HepG2 (cell line): ENCODE measurements around the gene OAS3. TPM values are rescaled to one million over a fixed set of nuclear protein-coding genes. Genes with fewer than 3 reads are reported as not detected.

Experiments
- ARNT ChIP-seq: fragments of 450-650 bp; IDR thresholded peaks from 2 replicates; pipeline ENCODE4 v1.6.1; 2017
- CAMTA2 ChIP-seq: sonication (generic); formaldehyde crosslinking; IDR thresholded peaks from 2 replicates; pipeline ENCODE4 v1.4.0; 2020; ENCODE audit warnings: mild to moderate bottlenecking, missing genetic modification reagents, borderline replicate concordance
- ELF1 ChIP-seq: sonication (generic); formaldehyde crosslinking; IDR thresholded peaks from 2 replicates; pipeline ENCODE4 v1.4.0; 2020; ENCODE audit warnings: missing genetic modification reagents
- GMEB1 ChIP-seq: sonication (generic); formaldehyde crosslinking; IDR thresholded peaks from 2 replicates; pipeline ENCODE4 v1.5.1; 2020; ENCODE audit warnings: missing genetic modification reagents, mild to moderate bottlenecking, borderline replicate concordance
- KLF6 ChIP-seq: IDR thresholded peaks from 2 replicates; pipeline ENCODE4 v1.8.0; 2016; ENCODE audit warnings: missing biosample characterization, missing genetic modification reagents
- MED8 ChIP-seq: sonication (generic); formaldehyde crosslinking; IDR thresholded peaks from 2 replicates; pipeline ENCODE4 v1.8.1; 2023; ENCODE audit warnings: mild to moderate bottlenecking, missing genetic modification reagents; ENCODE audit not compliant: insufficient replicate concordance
- NFE2 ChIP-seq: sonication (generic); formaldehyde crosslinking; IDR thresholded peaks from 2 replicates; pipeline ENCODE4 v1.4.0; 2020; ENCODE audit warnings: missing genetic modification reagents
- NR3C1 ChIP-seq: sonication (generic); formaldehyde crosslinking; IDR thresholded peaks from 2 replicates; pipeline ENCODE4 v1.4.0; 2020; ENCODE audit warnings: missing genetic modification reagents
- NRL ChIP-seq: sonication (generic); formaldehyde crosslinking; IDR thresholded peaks from 2 replicates; pipeline ENCODE4 v1.5.0; 2020; ENCODE audit warnings: missing genetic modification reagents, mild to moderate bottlenecking, moderate library complexity, borderline replicate concordance
- RCOR2 ChIP-seq: IDR thresholded peaks from 2 replicates; pipeline ENCODE4 v1.6.1; 2016; ENCODE audit warnings: missing biosample characterization, missing genetic modification reagents
- SOX6 ChIP-seq, 2 experiments: fragments of 450-650 bp in 1 of 2; sonication (generic) in 1 of 2; formaldehyde crosslinking in 1 of 2; IDR thresholded peaks; 2 replicates each; pipeline versions ENCODE4 v1.4.0 to v1.6.1; 2017 to 2020; ENCODE audit warnings: antibody characterized with exemption in 1 of 2, mild to moderate bottlenecking in 1 of 2, missing genetic modification reagents in 1 of 2
- SSRP1 ChIP-seq: IDR thresholded peaks from 2 replicates; pipeline ENCODE4 v1.6.1; 2016; ENCODE audit warnings: control low read depth
- TARDBP ChIP-seq: sonication (generic); formaldehyde crosslinking; IDR thresholded peaks from 2 replicates; pipeline ENCODE4 v1.8.0; 2022; ENCODE audit warnings: mild to moderate bottlenecking, missing genetic modification reagents
- TBX2 ChIP-seq: sonication (generic); formaldehyde crosslinking; IDR thresholded peaks from 2 replicates; pipeline ENCODE4 v1.5.0; 2020; ENCODE audit warnings: missing genetic modification reagents, mild to moderate bottlenecking, borderline replicate concordance
- TEAD2 ChIP-seq: sonication (generic); formaldehyde crosslinking; IDR thresholded peaks from 2 replicates; pipeline ENCODE4 v1.9.0; 2021; ENCODE audit warnings: missing genetic modification reagents
- ZHX1 ChIP-seq: sonication (generic); formaldehyde crosslinking; IDR thresholded peaks from 2 replicates; pipeline ENCODE4 v1.8.1; 2022; ENCODE audit warnings: low read depth, mild to moderate bottlenecking, missing genetic modification reagents
- ZNF17 ChIP-seq: sonication (generic); formaldehyde crosslinking; IDR thresholded peaks from 2 replicates; pipeline ENCODE4 v1.5.0; 2020; ENCODE audit warnings: mild to moderate bottlenecking, missing genetic modification reagents
- ZNF317 ChIP-seq: sonication (generic); formaldehyde crosslinking; IDR thresholded peaks from 2 replicates; pipeline ENCODE4 v1.5.0; 2020; ENCODE audit warnings: mild to moderate bottlenecking, missing genetic modification reagents
- ZNF446 ChIP-seq: sonication (generic); formaldehyde crosslinking; IDR thresholded peaks from 2 replicates; pipeline ENCODE4 v1.5.0; 2020; ENCODE audit warnings: mild to moderate bottlenecking, missing genetic modification reagents
- ZNF543 ChIP-seq: sonication (generic); formaldehyde crosslinking; IDR thresholded peaks from 2 replicates; pipeline ENCODE4 v1.4.0; 2020; ENCODE audit warnings: mild to moderate bottlenecking, missing genetic modification reagents
- polyA plus RNA-seq, 8 experiments: library from polyadenylated mRNA; depleted of rRNA in 3 of 8; stranded (reverse) in 7 of 8; unstranded in 1 of 8; fragments of >200 nt; fragmentation: Illumina TruSeq in 4 of 8; extraction: Trizol in 4 of 8; gene quantifications; 2 replicates each; pipeline versions ENCODE4 v1.2.1 to v1.2.3, GENCODE V29; 2011 to 2016; ENCODE audit warnings: low read depth in 4 of 8, missing spikeins in 1 of 8, mixed read lengths in 1 of 8; ENCODE audit not compliant: insufficient read depth in 1 of 8
- total RNA-seq, 5 experiments: library from RNA; depleted of rRNA; stranded (reverse); fragments of >200 nt; fragmentation: Illumina TruSeq; extraction: Trizol; gene quantifications; 2 replicates each; pipeline ENCODE4 v1.2.3, GENCODE V29; 2016; ENCODE audit warnings: low read depth in 1 of 5
- TF ChIP-seq, protein P1 (sequence below): sonication (generic); formaldehyde crosslinking; IDR thresholded peaks from 2 replicates; pipeline ENCODE4 v1.8.0; 2022; ENCODE audit warnings: missing genetic modification reagents, mild to moderate bottlenecking, moderate library complexity, borderline replicate concordance
- TF ChIP-seq, protein P2 (sequence below): sonication (generic); formaldehyde crosslinking; IDR thresholded peaks from 2 replicates; pipeline ENCODE4 v1.8.0; 2022; ENCODE audit warnings: mild to moderate bottlenecking, missing genetic modification reagents, moderate library complexity

OAS3 gene
- total and polyA plus RNA-seq, 2 of the 13 experiments (the other 11 are each of a cell fraction or from before 2014, with no cell fraction given), result 4.8 to 10.5 TPM

DNA sequence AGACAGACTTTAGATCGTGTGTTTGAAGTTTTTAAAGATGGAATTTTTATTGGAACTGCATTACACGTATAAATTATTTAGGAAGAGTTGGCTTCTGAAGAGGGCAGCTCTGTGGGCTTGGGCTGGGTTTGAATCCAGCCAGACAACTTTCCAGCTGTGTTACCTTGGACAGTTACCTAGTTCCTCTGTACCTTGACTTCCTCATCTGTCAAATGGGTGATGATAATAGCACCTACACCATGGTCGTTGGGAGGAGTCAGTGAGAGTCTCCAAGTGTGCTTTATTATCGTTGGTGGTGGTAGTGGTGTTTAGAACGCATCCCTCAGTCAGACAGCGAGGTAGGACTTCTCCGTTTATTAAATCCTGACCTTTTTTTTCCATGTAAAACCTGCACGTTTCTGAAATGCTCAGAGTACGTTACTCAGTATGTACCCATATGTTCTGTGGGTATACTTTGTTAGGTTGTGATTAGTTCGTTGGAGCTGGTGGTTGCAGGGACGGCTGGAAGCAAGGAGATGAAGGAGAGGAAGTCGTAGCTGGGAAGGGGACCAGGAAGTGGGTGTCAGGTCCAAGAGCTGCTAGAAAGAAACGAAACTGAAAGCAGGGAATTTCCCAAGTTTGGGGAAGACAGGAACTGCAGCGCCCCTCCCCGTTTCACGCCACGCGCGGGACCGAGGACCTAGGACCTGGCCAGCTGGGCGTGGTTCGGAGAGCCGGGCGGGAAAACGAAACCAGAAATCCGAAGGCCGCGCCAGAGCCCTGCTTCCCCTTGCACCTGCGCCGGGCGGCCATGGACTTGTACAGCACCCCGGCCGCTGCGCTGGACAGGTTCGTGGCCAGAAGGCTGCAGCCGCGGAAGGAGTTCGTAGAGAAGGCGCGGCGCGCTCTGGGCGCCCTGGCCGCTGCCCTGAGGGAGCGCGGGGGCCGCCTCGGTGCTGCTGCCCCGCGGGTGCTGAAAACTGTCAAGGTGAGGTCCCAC, at the start of gene OAS3 (continued):
- no peak; the same call in 1 of the 2 replicates for TF ChIP-seq NRL
- no peak for TF ChIP-seq ZHX1 (CRISPR knock-in tag)
- TF ChIP-seq ELF1, result peak; percentile 92
- TF ChIP-seq RCOR2 (CRISPR knock-in tag), result peak; percentile 45; the same call in 1 of the 2 replicates
- peak; percentile 37 for TF ChIP-seq MED8 (CRISPR knock-in tag)
- peak; percentile 58; the same call in 1 of the 2 replicates for TF ChIP-seq GMEB1 (CRISPR knock-in tag)
- TF ChIP-seq, protein P1, sequence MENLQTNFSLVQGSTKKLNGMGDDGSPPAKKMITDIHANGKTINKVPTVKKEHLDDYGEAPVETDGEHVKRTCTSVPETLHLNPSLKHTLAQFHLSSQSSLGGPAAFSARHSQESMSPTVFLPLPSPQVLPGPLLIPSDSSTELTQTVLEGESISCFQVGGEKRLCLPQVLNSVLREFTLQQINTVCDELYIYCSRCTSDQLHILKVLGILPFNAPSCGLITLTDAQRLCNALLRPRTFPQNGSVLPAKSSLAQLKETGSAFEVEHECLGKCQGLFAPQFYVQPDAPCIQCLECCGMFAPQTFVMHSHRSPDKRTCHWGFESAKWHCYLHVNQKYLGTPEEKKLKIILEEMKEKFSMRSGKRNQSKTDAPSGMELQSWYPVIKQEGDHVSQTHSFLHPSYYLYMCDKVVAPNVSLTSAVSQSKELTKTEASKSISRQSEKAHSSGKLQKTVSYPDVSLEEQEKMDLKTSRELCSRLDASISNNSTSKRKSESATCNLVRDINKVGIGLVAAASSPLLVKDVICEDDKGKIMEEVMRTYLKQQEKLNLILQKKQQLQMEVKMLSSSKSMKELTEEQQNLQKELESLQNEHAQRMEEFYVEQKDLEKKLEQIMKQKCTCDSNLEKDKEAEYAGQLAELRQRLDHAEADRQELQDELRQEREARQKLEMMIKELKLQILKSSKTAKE (CRISPR knock-in tag), result no peak
- TF ChIP-seq, protein P2, sequence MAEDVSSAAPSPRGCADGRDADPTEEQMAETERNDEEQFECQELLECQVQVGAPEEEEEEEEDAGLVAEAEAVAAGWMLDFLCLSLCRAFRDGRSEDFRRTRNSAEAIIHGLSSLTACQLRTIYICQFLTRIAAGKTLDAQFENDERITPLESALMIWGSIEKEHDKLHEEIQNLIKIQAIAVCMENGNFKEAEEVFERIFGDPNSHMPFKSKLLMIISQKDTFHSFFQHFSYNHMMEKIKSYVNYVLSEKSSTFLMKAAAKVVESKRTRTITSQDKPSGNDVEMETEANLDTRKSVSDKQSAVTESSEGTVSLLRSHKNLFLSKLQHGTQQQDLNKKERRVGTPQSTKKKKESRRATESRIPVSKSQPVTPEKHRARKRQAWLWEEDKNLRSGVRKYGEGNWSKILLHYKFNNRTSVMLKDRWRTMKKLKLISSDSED (CRISPR knock-in tag), result no peak
- no peak for TF ChIP-seq SSRP1 (CRISPR knock-in tag)
- peak; percentile 63; the same call in 1 of the 2 replicates for TF ChIP-seq TBX2
- no peak for TF ChIP-seq SOX6 (IDR thresholded peaks at IDR 0.05)
- peak; percentile 70 for TF ChIP-seq SOX6 (CRISPR knock-in tag; IDR thresholded peaks at IDR 0.05)
- TF ChIP-seq KLF6 (CRISPR knock-in tag), result 0 out of 2 replicates have a peak, but pooled peaks have one; percentile 28
- TF ChIP-seq ARNT, result no peak
- TF ChIP-seq ZNF317, result no peak
- 0 out of 2 replicates have a peak, but pooled peaks have one; percentile 30 for TF ChIP-seq CAMTA2 (CRISPR knock-in tag)
- TF ChIP-seq NFE2 (CRISPR knock-in tag), result no peak
- TF ChIP-seq NR3C1, result no peak
- peak; percentile 51 for TF ChIP-seq TARDBP (CRISPR knock-in tag)
- no peak for TF ChIP-seq ZNF17 (CRISPR knock-in tag)
- TF ChIP-seq TEAD2, result no peak
- TF ChIP-seq ZNF446 (CRISPR knock-in tag), result no peak
- no peak for TF ChIP-seq ZNF543 (CRISPR knock-in tag)
